B cell (primary cell): ENCODE measurements around the gene LAPTM4A. TPM values are rescaled to one million over a fixed set of nuclear protein-coding genes. Genes with fewer than 3 reads are reported as not detected.

Experiments
- ATAC-seq: fragments of 200-7000 bp; cut with Tn5 transposase; one replicate; pipeline ENCODE4 v1.10.0; 2021; ENCODE audit warnings: low read depth, mild to moderate bottlenecking, moderate number of reproducible peaks, moderate library complexity
- CTCF ChIA-PET: fragments of 350-600 bp; sonication (Branson Sonifier 250); formaldehyde crosslinking; loops from one replicate; lab custom pipeline; 2021; ENCODE audit warnings: antibody characterized with exemption, inconsistent platforms; lab: Charles Lee
- POLR2A ChIA-PET: fragments of 350-600 bp; sonication (Branson Sonifier 250); formaldehyde crosslinking; loops from one replicate; lab custom pipeline; 2021; ENCODE audit warnings: antibody characterized with exemption; lab: Charles Lee
- DNase-seq: peaks from one replicate; pipeline ENCODE4 v3.0.0; 2013
- H2AFZ ChIP-seq: 2 replicates; pipeline ENCODE4 v1.6.1; 2012; ENCODE audit warnings: mild to moderate bottlenecking, low read depth, low read length; ENCODE audit not compliant: insufficient read depth, poor library complexity, severe bottlenecking
- H3K27ac ChIP-seq, 2 donors: 1 replicate in 1 of 2; 2 replicates in 1 of 2; pipeline ENCODE4 v1.5.1; 2012 to 2013; ENCODE audit warnings: low read length in 2 of 2, mild to moderate bottlenecking in 2 of 2, moderate library complexity in 1 of 2
- H3K27me3 ChIP-seq, 4 experiments: fragments of 200-600 bp in 1 of 4; sonication (generic) in 1 of 4; replicated peaks in 1 of 4; 1 replicate in 2 of 4; 2 replicates in 2 of 4; pipeline versions ENCODE4 v1.6.1 to v1.7.0; 2013 to 2016; ENCODE audit warnings: low read length in 3 of 4, mild to moderate bottlenecking in 2 of 4, mixed read lengths in 1 of 4, moderate library complexity in 1 of 4; ENCODE audit not compliant: insufficient read depth in 4 of 4, control insufficient read depth in 3 of 4; ENCODE audit errors: control extremely low read depth in 1 of 4
- H3K36me3 ChIP-seq, 2 experiments: replicated peaks in 1 of 2; 1 replicate in 1 of 2; 2 replicates in 1 of 2; pipeline versions ENCODE4 v1.6.1 to v1.7.1; 2013; ENCODE audit warnings: low read length in 1 of 2; ENCODE audit not compliant: insufficient read depth in 2 of 2, control insufficient read depth in 1 of 2; ENCODE audit errors: control extremely low read depth in 1 of 2, extremely low read depth in 1 of 2
- H3K4me1 ChIP-seq, 2 donors: fragments of 200-600 bp in 1 of 2; sonication (generic) in 1 of 2; 1 replicate in 1 of 2; 2 replicates in 1 of 2; pipeline versions ENCODE4 v1.5.1 to v1.6.1; 2013 to 2017; ENCODE audit warnings: low read length in 2 of 2; ENCODE audit not compliant: control insufficient read depth in 2 of 2, insufficient read depth in 2 of 2
- H3K4me2 ChIP-seq: replicated peaks from 2 replicates; pipeline ENCODE3; 2012; ENCODE audit warnings: mild to moderate bottlenecking, low read depth, low read length; ENCODE audit not compliant: poor library complexity, severe bottlenecking
- H3K4me3 ChIP-seq, 5 experiments: fragments of 200-600 bp in 1 of 5; sonication (generic) in 1 of 5; 1 replicate in 3 of 5; 2 replicates in 2 of 5; pipeline versions ENCODE4 v1.5.1 to v1.7.0; 2011 to 2016; ENCODE audit warnings: low read length in 4 of 5, mild to moderate bottlenecking in 4 of 5, low read depth in 2 of 5, control low read depth in 1 of 5, moderate library complexity in 1 of 5; ENCODE audit not compliant: insufficient read depth in 1 of 5; ENCODE audit errors: control extremely low read depth in 1 of 5, extremely low read depth in 1 of 5
- H3K79me2 ChIP-seq: fragments of 200-600 bp; sonication (generic); one replicate; pipeline ENCODE4 v1.6.0; 2016; ENCODE audit warnings: low read length; ENCODE audit not compliant: control insufficient read depth, insufficient read depth
- H3K9ac ChIP-seq: fragments of 200-600 bp; sonication (generic); 2 replicates; pipeline ENCODE4 v1.6.1; 2017; ENCODE audit warnings: mild to moderate bottlenecking, low read length, moderate library complexity
- H3K9me3 ChIP-seq, 3 donors: one replicate each; pipeline versions ENCODE4 v1.6.1 to v1.7.1; 2013; ENCODE audit warnings: low read length in 2 of 3; ENCODE audit not compliant: control insufficient read depth in 2 of 3, insufficient read depth in 1 of 3; ENCODE audit errors: control extremely low read depth in 1 of 3
- H4K20me1 ChIP-seq: 2 replicates; pipeline ENCODE4 v1.6.0; 2012; ENCODE audit warnings: mild to moderate bottlenecking, low read length; ENCODE audit not compliant: insufficient read depth, control insufficient read depth, poor library complexity, severe bottlenecking
- H3K27ac Mint-ChIP-seq: one replicate; pipeline ENCODE4 v1.8.0; 2021; ENCODE audit warnings: mixed read lengths
- H3K27me3 Mint-ChIP-seq: one replicate; pipeline ENCODE4 v1.8.0; 2021; ENCODE audit warnings: mixed read lengths
- H3K4me1 Mint-ChIP-seq: one replicate; pipeline ENCODE4 v1.8.0; 2021; ENCODE audit warnings: mixed read lengths
- H3K4me3 Mint-ChIP-seq: one replicate; pipeline ENCODE4 v1.8.0; 2021; ENCODE audit warnings: mixed read lengths
- H3K9me3 Mint-ChIP-seq: one replicate; pipeline ENCODE4 v1.8.0; 2022; ENCODE audit warnings: mixed read lengths; ENCODE audit not compliant: insufficient read depth
- EZH2 ChIP-seq: IDR thresholded peaks from 2 replicates; pipeline ENCODE4 v1.6.1; 2012; ENCODE audit warnings: borderline replicate concordance, low read depth, mild to moderate bottlenecking, moderate library complexity, low read length; ENCODE audit not compliant: insufficient read depth, poor library complexity, severe bottlenecking
- WGBS: methylation state at CpG from one replicate; pipeline ENCODE4 v1.1.5; 2013; ENCODE audit warnings: missing lambda C conversion rate; ENCODE audit not compliant: insufficient coverage; 5-methylcytosine and 5-hydroxymethylcytosine counted together
- intact Hi-C: fragments of 100-400 bp; cut with micrococcal nuclease; formaldehyde crosslinking; loops from one replicate; pipeline ENCODE4 v1.10.0; 2022
- polyA plus RNA-seq: library from polyadenylated mRNA; depleted of rRNA; stranded (reverse); fragments of >200 nt; gene quantifications from 2 replicates; pipeline ENCODE4 v1.2.3, GENCODE V29; 2012
- total RNA-seq, 2 donors: library from RNA; stranded (reverse); fragments of 120-200 nt in 1 of 2; gene quantifications; 1 replicate in 1 of 2; 2 replicates in 1 of 2; pipeline versions ENCODE4 v1.2.3 to v1.2.4, GENCODE V29; 2013 to 2022
- TF ChIP-seq, protein P1 (sequence below): fragments of 200-600 bp; IDR thresholded peaks from one replicate; pipeline ENCODE4 v1.8.0; 2022; ENCODE audit warnings: antibody characterized with exemption, mild to moderate bottlenecking

The LAPTM4A gene
- total and polyA plus RNA-seq, 2 donors (not counting 1 experiment from before 2014, with no cell fraction given), result 45.9 to 74.4 TPM

DNA sequence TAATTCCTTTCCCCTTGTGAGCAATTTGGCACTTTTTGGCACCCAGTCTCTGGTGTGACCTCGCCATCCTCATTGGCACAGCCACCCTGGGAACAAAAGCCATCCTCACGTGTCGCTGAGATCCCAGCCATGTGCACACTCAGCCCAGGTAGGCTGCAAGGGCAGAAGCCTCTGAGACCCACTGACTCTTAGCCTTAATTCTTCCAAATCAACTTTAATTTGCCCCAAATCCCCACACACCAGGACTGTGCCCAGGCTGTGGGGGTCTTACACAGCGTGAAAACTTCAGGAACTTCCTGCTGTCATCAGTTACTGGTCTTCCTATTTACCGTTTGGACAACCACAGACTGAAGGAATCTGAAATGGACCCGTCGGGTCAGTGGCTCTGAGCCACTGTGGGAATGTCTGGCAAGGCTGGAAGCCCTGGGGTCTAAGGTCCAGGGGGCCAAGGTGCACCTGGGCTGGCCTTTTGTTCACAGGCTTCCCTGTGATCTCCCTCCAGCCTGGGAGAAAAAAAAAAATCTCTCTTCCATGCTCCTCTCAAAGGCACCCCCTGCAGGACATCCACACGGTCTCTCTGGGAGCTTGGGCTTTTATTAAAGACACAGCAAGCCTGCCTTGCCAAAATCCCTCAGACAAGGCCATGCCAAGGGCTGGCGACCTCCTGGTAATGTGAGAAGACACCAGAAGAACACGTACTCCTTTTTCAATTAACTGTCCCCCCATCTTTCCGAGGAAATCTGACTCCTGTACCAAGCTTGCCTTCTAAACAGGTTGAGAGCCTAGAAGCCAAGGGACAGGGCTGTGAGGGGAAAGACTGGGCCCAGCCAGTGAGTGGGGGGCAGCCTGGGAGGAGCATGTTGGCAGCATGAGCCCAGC is 42.1 kb upstream of the LAPTM4A start:
- WGBS, result 75% methylated on average over 10 of the region's 11 CpGs
- POLR2A ChIA-PET, result no interaction called here
- Mint-ChIP-seq H3K9me3 (no peaks in the 10 kb centered on the region), H3K27me3 (peaks cover 35% of the 10 kb centered on the region), H3K27ac (no peak overlapping the region), H3K4me3 (no peak overlapping the region), H3K4me1 (peaks cover 1% of the 10 kb centered on the region)
- H3K4me1 ChIP-seq, result no peaks in the 10 kb centered on the region
- no peaks in the 10 kb centered on the region for H3K79me2 ChIP-seq
- no peak overlapping the region for H3K27ac ChIP-seq
- H3K9ac ChIP-seq, result no peak overlapping the region
- H3K36me3 ChIP-seq, result no peaks in the 10 kb centered on the region
- no peaks in the 10 kb centered on the region for H4K20me1 ChIP-seq
- intact Hi-C loops, result no loop called here
- DNase-seq, result no peak
- no peak for ATAC-seq
- CTCF ChIA-PET, result interaction anchor here (1.4 to 3.9 kb wide), 4 partner anchors 9 to 138 kb away, joined by 3 to 66 read pairs (median 4); no protein-coding TSS in a partner anchor
- TF ChIP-seq, protein P1, sequence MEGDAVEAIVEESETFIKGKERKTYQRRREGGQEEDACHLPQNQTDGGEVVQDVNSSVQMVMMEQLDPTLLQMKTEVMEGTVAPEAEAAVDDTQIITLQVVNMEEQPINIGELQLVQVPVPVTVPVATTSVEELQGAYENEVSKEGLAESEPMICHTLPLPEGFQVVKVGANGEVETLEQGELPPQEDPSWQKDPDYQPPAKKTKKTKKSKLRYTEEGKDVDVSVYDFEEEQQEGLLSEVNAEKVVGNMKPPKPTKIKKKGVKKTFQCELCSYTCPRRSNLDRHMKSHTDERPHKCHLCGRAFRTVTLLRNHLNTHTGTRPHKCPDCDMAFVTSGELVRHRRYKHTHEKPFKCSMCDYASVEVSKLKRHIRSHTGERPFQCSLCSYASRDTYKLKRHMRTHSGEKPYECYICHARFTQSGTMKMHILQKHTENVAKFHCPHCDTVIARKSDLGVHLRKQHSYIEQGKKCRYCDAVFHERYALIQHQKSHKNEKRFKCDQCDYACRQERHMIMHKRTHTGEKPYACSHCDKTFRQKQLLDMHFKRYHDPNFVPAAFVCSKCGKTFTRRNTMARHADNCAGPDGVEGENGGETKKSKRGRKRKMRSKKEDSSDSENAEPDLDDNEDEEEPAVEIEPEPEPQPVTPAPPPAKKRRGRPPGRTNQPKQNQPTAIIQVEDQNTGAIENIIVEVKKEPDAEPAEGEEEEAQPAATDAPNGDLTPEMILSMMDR, result no peak
- TF ChIP-seq EZH2, result no peak
- H3K9me3 ChIP-seq, result no peaks in the 10 kb centered on the region
- H3K4me2 ChIP-seq, result no peak overlapping the region
- H3K4me3 ChIP-seq, result no peak overlapping the region
- H3K27me3 ChIP-seq, result peaks cover 0 to 3% (median 0%) of the 10 kb centered on the region in 4 experiments
- no peak overlapping the region for H2AFZ ChIP-seq

DNA sequence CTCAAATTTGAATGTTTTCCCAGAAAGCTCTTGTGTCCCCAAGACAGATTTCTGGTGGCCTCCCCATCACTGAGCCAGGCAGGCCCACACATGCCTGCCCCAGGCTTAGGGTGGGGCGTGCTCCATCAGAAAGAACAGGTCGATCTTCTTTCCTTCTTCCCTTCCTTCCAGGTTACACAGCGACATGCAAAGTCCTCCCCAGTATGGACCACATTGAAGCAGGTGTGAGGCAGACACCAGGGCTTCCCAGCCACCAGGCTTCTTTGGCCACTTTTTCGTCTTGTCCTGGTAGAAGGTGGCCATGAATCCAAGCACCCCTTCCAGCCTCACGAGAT is 41.4 kb upstream of the LAPTM4A start:
- Histone ChIP-seq H3K4me3 (no peak overlapping the region), H3K27ac (no peak overlapping the region), H3K4me1 (no peaks in the 10 kb centered on the region), H3K79me2 (no peaks in the 10 kb centered on the region), H3K27me3 (peaks cover 0 to 3% (median 0%) of the 10 kb centered on the region in 4 experiments), H4K20me1 (no peaks in the 10 kb centered on the region), H3K9ac (no peak overlapping the region), H3K9me3 (no peaks in the 10 kb centered on the region), H3K4me2 (no peak overlapping the region), H3K36me3 (no peaks in the 10 kb centered on the region), H2AFZ (no peak overlapping the region)
- ChIA-PET POLR2A (no interaction called here), CTCF (interaction anchor here (3.9 kb wide), 1 partner anchor 78 kb away, joined by 66 read pairs; no protein-coding TSS in a partner anchor)
- Mint-ChIP-seq H3K4me3 (no peak overlapping the region), H3K27me3 (peaks cover 35% of the 10 kb centered on the region), H3K9me3 (no peaks in the 10 kb centered on the region), H3K4me1 (no peaks in the 10 kb centered on the region), H3K27ac (no peak overlapping the region)
- TF ChIP-seq, protein P1, result no peak
- no peak for TF ChIP-seq EZH2
- WGBS, result 91% methylated on average over 4 of the region's 5 CpGs
- intact Hi-C loops, result no loop called here
- ATAC-seq (no peak), DNase-seq (no peak)
